Vagina (tissue), 2 donors: Measurements from ENCODE around the gene STX1B.

Experiments used
- POLR2A ChIP-seq, 2 donors: fragments of 450-650 bp; IDR thresholded peaks; one replicate each; pipeline ENCODE4 v1.6.1; 2017; ENCODE audit warnings: antibody characterized with exemption in 2 of 2, mild to moderate bottlenecking in 2 of 2, moderate library complexity in 2 of 2
- TF ChIP-seq, protein P1 (sequence below), 3 experiments: fragments of 450-650 bp in 2 of 3; fragments of 200-600 bp in 1 of 3; sonication (generic) in 1 of 3; IDR thresholded peaks; one replicate each; pipeline ENCODE4 v1.5.1; 2017 to 2019; ENCODE audit warnings: antibody characterized with exemption in 3 of 3, mild to moderate bottlenecking in 2 of 3, moderate library complexity in 2 of 3

DNA sequence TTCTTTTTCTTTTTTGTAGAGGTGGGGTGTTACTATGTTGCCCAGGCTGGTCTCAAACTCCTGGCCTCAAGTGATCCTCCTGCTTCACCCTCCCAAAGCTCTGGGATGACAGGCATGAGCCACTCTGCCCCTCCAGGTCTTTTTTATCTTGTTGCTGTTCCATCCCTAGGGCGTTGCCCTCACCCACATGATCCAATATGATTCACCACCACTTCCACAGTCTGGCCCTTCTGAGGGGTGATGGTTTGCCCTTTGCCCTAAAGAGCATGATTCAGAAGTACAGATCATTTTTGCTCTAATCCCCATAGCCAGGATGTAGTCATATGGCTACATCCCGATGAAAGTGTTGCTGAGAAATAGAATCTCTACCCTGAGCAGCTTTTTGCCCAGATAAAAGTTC is 41.7 kb upstream of the STX1B start:
- TF ChIP-seq, protein P1, sequence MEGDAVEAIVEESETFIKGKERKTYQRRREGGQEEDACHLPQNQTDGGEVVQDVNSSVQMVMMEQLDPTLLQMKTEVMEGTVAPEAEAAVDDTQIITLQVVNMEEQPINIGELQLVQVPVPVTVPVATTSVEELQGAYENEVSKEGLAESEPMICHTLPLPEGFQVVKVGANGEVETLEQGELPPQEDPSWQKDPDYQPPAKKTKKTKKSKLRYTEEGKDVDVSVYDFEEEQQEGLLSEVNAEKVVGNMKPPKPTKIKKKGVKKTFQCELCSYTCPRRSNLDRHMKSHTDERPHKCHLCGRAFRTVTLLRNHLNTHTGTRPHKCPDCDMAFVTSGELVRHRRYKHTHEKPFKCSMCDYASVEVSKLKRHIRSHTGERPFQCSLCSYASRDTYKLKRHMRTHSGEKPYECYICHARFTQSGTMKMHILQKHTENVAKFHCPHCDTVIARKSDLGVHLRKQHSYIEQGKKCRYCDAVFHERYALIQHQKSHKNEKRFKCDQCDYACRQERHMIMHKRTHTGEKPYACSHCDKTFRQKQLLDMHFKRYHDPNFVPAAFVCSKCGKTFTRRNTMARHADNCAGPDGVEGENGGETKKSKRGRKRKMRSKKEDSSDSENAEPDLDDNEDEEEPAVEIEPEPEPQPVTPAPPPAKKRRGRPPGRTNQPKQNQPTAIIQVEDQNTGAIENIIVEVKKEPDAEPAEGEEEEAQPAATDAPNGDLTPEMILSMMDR (IDR thresholded peaks at IDR 0.05) = no peak
- no peak for TF ChIP-seq POLR2A (IDR thresholded peaks at IDR 0.05)
